GM19328 (cell line): ENCODE data around the gene COA7.
A peak's percentile ranks its signal among the peaks of the same experiment; 100 is the strongest.
"Not testable (repeated sequence)": the region's sequence is repeated elsewhere in the genome, so short reads cannot be mapped to it uniquely, and the experiment has no call there.

Experiments
- ATAC-seq: cut with Tn5 transposase; IDR thresholded peaks from one replicate; pipeline ENCODE4 v1.9.1; 2021; ENCODE audit warnings: mild to moderate bottlenecking, moderate library complexity; ENCODE audit not compliant: unreplicated experiment

The COA7 gene

GRCh38 chr1:52697795-52698674 lies at the start of gene COA7:
TSS of gene COA7 (minus strand) at chr1:52698347. CDS start at chr1:52698326, 21 bp downstream.
- ATAC-seq, result peak; percentile 47

DNA sequence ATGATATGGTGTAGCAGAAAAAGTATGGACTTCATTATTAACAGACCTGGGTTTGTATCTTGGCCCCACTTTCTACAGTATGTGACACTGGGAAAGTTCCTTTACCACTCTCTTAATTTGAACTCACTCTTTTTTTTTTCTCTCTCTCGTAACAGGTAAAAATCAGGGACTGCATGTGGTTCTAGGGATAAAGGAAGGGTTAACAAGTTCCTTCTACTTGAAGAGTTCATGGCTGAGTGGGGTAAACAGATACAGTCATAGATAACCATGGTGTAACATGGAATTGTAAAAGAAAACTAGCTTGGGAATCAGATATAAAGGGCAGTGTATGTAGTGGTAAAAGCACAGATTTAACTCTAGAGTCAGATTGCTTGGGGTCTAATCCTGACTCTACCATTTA lies 49.3 kb upstream of the COA7 start:
- ATAC-seq, result no peak

DNA sequence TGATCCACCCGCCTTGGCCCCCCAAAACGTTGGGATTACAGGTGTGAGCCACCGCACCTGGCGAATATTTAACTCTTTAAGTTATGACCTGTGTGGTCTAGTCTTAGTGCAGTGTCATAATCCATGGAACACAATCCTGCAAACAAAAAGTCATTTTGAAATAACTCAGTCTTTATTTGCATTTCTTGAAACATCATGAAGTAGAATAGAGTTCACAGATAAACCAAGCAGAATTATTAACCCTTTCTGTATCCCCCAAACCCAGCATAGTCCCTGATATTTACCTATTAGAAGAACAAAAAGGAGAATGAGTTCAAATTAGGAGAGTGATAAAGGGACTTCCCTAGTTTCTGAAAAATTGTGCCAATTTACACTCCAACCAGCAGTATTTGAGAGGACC lies 48.0 kb upstream of the COA7 start:
- no peak for ATAC-seq

GRCh38 chr1:52741259-52741658 lies 43.1 kb upstream of the COA7 start:
- no peak for ATAC-seq

DNA sequence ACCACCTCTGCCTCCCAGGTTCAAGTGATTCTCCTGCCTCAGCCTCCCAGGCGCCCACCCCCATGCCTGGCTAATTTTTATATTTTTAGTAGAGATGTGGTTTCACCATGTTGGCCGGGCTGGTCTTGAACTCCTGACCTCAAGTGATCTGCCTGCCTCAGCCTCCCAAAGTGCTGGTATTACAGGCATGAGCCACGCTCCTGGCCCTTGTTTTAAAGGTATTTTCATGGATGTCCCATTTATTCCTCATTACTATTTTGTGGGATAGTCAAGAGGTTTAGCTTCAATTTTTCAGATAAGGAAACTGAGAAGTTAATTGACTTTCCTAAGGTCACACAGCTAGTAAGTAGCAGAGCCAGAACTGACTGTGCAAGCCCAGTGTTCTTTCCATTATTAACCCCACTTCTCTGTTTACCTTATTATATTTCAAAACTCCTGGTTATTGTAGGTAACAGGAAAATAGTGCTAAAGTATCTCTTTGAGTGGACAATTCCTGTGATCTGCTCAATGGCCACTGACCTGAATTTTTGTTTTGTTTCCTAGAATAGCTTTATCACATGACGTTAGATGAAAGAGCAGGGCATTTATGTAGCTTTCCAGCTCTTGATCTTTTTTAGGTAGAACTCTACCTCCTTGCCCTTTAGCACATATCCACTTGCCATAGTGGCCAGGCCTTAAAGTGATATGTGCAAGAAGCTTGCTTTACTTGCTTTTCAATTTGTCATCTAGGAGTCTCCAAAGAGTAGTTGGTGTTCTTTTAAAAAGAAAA lies 41.7 kb upstream of the COA7 start:
- no peak for ATAC-seq

DNA sequence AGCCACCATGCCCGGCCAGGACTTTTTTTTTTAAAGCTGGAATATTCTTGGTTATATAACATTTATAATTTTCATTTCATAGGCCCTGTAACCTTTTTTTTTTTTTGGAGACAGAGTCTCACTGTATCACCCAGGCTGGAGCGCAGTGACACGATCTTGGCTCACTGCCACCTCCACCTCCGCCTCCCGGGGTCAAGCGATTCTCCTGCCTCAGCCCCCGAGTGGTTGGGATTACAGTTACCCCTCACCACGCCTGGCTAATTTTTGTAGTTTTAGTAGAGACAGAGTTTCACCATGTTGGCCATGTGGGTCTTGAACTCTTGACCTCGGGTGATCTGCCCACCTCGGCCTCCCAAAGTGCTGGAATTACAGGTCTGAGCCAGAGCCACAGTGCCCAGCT lies 40.7 kb upstream of the COA7 start:
- ATAC-seq, result no peak

- no peak for ATAC-seq
These were observed 40.0 kb upstream of the COA7 start for GRCh38 chr1:52738148-52738547.

DNA sequence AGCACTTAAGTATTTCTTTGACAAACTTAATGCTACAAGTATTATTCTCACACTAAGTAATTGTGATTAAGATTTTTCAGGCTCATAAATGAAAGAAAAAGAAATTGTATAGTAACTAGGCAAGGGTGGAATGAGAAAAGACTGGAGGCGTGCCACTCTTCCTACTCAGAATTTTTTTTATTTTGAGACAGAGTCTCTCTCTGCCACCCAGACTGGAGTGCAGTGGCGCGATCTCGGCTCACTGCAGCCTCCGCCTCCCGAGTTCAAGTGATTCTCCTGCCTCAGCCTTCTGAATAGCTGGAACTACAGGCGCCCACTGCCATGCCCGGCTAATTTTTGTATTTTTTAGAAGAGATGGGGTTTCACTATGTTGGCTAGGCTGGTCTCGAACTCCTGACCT lies 37.2 kb upstream of the COA7 start:
- ATAC-seq, result not testable (repeated sequence)

DNA sequence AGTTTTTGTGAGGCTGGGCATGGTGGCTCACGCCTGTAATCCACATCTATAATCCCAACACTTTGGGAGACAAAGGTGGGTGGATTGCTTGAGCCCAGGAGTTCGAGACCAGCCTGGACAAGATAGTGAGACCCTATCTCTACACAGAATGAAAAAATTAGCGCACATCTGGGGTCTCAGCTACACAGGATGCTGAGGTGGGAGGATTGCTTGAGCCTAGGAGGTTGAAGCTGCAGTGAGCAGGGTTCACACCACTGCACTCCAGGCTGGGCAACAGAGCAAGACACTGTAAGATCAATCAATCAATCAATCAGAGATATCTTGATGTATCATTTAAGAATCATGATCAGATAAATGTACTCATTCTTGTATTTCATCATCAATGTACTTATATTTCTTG lies 35.2 kb upstream of the COA7 start:
- ATAC-seq, result no peak

GRCh38 chr1:52727956-52728656 lies 30.0 kb upstream of the COA7 start:
- no peak for ATAC-seq

- ATAC-seq, result no peak
These were observed 29.0 kb upstream of the COA7 start for GRCh38 chr1:52727114-52727586.

GRCh38 chr1:52726265-52727113 lies 28.3 kb upstream of the COA7 start, which contains the start of gene ZYG11B:
TSS of gene ZYG11B (plus strand) at chr1:52726453. CDS start at chr1:52726654, 201 bp downstream.
- ATAC-seq, result peak; percentile 95

DNA sequence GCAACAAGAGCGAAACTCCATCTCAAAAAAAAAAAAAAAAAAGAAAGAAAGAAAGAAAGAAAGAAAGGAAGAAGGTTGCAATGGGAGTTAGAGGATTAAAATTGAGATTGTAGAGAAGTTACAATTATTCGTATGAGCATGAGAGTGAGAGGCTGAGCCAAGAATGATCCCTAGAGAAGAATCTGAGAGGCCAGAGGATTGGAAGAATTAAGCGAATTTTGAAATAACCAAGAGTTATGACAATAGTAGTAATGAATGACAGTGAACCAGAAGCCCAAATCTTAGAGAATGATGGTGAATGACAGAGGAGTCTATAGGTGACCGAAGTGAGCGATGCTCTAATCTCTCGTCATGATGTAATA lies 27.7 kb upstream of the COA7 start:
- ATAC-seq, result no peak

GRCh38 chr1:52723260-52723659 lies 25.1 kb upstream of the COA7 start:
- ATAC-seq, result no peak

GRCh38 chr1:52715296-52715695 lies 17.1 kb upstream of the COA7 start:
- not testable (repeated sequence) for ATAC-seq

- ATAC-seq, result no peak
These were observed 15.4 kb upstream of the COA7 start for GRCh38 chr1:52713590-52713989.

- no peak for ATAC-seq
These were observed 10.9 kb upstream of the COA7 start for GRCh38 chr1:52709016-52709415.

DNA sequence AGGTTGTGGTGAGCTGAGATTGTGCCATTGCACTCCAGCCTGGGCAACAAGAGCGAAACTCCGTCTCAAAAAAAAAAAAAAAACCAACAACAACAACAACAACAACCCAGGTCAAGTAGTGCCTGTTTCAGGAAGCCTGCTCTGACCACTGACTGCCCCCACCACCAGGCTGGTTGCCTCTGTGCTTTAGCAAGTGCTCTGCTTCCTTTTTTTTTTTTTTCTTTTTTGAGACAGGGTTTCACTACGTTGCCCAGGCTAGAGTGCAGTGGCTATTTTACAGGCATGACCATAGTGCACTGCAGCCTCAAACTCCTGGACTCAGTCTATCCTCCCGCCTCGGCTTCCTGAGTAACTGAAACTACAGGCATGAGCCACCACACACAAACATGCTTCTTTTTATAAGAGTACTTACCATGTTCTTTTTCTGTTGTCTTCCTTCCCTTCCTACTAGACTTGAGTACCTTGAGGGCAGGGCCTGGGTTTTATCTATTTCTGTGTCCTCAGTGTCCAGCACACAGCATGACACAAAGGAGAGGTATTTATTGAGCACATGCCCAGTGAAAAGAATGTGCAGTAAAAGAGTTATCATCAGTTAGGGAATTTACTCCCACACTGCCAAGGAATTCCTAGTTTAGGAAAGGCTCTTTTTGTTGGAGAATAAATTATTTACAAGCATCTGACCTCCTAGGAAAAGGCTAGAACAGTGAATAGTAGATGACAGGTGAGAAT lies 9.9 kb upstream of the COA7 start:
- ATAC-seq, result no peak
